Stimulated activated CD4-positive, alpha-beta T cell treated with anti-CD3 and anti-CD28 coated beads, Interleukin-1b, Interleukin-23, amount 100 ng/mL, for 4 hours (primary cell): ENCODE results near the gene SMO.
"Not testable (repeated sequence)": the region's sequence is repeated elsewhere in the genome, so short reads cannot be mapped to it uniquely, and the experiment has no call there.

Experiments
- DNase-seq, 2 donors: peaks; one replicate each; pipeline ENCODE4 v3.0.0-alpha.2; 2020; ENCODE audit warnings: low read depth in 2 of 2

The SMO gene

DNA sequence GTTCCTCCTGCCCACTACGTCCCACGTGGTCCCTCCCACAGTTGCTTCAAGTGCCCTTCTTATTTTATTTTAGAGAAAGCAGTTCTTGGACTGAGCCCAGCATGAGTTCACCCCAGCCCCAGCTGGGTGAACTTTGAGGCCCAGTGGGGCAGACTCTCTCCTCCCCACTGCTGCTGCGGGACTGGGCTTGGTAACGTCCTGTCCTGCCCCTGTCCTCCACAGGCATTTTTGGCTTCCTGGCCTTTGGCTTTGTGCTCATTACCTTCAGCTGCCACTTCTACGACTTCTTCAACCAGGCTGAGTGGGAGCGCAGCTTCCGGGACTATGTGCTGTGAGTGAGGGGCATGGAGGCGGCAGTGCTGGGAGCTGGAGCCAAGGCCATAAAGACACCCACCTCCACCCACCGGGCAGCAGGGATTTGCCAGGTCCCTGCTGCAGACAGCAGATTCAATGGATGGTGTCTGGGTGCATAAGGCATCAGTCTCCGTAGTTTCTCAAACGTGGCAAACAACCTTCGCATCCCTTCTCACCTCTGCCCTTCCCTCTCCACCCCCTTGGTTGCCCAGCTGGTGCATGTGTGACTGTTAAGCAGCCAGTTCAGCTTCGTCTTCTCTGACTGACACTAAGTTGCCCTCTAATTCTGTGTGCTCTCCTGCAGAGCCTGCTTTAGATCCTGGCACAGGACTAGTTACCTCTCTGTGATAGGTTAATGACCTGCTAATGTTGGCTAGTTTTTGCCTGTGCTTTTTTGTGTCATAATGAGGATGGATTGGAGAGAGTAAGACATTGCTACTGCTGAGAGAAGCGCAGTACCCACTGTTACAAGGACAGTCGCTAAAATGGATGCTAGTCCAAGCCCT is 20.9 kb downstream of the SMO start:
- no peak for DNase-seq

DNA sequence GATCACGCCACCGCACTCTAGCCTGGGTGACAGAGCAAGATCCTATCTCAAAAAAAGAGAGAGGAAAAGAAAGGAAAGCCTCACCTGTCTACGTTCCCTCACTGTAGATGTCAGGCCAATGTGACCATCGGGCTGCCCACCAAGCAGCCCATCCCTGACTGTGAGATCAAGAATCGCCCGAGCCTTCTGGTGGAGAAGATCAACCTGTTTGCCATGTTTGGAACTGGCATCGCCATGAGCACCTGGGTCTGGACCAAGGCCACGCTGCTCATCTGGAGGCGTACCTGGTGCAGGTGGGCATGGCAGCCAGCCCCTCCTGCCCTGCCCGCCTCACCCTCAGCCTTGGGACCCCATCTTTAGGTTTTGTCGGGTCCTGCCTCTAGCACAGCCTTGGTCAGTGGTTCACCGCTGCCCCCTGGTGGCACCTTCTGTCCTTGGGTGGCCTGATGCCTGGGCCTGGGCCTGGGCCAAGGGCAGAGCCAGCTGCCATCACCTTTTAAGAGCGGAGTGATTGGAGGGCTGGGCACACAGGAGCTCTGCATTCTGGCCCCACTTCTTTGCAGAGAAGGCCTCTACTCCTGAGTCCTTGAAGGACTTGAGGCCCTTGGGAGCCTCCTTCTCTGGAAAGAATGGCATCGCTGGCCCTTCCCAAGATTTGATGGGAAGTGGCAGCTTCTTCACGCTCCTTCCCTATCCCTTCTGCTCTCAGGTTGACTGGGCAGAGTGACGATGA is 22.0 kb downstream of the SMO start:
- peak; percentile 45 to 69 for DNase-seq

- DNase-seq: no peak
Observed at GRCh38 chr7:129210989-129211312, 22.5 kb downstream of the SMO start.

DNA sequence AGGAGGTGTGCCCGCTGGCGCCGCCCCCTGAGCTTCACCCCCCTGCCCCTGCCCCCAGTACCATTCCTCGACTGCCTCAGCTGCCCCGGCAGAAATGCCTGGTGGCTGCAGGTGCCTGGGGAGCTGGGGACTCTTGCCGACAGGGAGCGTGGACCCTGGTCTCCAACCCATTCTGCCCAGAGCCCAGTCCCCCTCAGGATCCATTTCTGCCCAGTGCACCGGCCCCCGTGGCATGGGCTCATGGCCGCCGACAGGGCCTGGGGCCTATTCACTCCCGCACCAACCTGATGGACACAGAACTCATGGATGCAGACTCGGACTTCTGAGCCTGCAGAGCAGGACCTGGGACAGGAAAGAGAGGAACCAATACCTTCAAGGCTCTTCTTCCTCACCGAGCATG is 23.7 kb downstream of the SMO start:
- DNase-seq: no peak

- no peak for DNase-seq
Observed at GRCh38 chr7:129212596-129212995, 24.2 kb downstream of the SMO start.

DNA sequence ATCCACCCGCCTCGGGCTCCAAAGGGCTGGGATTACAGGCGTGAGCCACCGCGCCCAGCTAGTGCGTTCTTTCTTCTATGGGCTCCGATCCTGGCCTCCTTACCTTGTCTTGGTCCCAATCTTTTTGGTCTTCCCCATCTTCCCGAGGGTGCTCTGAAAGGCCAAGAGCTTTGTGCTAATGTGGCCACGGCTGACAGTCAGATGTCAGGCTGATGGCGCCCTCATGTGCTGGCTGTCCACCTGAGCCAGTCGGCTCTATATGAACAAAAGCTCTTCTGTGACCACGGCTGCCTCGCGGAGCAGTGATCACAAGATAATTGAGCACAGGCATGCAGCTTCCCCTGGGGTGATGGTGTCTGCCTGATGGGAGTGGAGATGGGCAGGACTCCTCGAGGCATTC is 25.4 kb downstream of the SMO start:
- no peak for DNase-seq

GRCh38 chr7:129215691-129216090 is 27.3 kb downstream of the SMO start:
- not testable (repeated sequence) for DNase-seq

DNA sequence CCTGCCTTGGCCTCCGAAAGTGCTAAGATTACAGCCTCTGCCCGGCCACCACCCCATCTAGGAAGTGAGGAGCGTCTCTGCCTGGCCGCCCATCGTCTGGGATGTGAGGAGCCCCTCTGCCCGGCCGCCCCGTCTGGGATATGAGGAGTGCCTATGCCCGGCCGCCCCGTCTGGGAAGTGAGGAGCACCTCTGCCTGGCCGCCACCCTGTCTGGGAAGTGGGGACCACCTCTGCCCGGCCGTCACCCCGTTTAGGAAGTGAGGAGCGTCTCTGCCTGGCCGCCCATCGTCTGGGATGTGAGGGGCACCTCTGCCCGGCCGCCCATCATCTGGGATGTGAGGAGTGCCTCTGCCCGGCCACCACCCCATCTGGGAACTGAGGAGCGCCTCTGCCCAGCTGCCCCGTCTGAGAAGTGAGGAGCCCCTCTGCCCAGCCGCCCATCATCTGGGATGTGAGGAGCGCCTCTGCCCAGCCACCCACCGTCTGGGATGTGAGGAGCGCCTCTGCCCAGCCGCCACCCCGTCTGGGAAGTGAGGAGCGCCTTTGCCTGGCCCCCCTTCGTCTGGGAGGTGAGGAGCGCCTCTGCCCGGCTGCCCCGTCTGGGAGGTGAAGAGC is 27.8 kb downstream of the SMO start:
- DNase-seq: not testable (repeated sequence)

DNA sequence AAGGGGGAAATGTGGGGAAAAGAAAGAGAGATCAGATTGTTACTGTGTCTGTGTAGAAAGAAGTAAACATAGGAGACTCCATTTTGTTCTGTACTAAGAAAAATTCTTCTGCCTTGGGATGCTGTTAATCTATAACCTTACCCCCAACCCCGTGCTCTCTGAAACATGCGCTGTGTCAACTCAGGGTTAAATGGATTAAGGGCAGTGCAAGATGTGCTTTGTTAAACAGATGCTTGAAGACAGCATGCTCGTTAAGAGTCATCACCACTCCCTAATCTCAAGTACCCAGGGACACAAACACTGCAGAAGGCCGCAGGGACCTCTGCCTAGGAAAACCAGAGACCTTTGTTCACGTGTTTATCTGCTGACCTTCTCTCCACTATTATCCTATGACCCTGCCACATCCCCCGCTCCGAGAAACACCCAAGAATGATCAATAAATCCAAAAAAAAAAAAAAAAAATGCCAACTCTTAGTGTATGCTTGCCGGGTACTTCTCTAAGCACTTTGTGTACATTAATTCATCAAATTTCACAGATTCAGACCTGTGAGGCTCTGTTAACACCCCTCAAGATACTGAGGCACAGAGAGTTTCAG is 28.5 kb downstream of the SMO start:
- not testable (repeated sequence) for DNase-seq

DNA sequence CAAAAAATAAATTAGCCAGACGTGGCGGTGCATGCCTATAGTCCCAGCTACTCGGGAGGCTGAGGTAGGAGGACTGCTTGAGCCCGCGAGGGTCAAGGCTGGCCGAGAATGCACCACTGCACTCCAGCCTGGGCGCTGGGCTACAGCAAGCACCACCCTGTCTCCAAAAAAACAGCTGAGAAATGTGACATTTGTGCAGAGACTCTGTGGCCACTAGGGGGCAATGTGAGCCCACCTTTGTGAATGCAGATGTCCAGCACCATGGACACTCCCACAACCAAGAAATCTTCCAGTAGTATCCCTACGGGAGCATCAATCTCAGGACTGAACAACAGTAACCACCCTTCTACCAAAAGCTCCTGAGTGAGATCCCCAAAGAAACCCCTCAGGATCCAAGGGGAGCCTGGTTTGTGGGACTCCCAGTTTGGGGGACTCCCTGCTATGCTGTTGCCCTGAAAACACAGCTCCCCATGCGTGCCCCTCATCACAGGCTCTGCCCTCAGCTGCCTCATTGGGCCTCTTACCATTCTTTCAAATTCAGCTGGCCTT is 30.2 kb downstream of the SMO start:
- DNase-seq: peak; percentile 65 to 72

DNA sequence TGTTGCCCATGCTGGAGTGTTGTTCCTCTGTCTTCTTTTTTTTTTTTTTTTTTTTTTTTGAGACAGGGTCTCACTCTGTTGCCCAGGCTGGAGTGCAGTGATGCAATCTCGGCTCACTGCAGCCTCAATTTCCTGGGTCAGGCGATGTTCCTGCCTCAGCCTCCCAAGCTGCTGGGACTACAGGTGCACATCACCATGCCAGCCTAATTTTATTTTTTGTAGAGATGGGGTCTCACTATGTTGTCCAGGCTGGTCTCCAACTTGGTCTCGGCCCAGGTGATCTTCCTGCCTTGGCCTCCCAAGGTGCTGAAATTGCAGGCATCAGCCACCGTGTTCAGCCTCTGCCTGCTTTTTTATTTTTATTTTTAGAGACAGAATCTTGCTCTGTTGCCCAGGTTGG is 30.7 kb downstream of the SMO start:
- DNase-seq: not testable (repeated sequence)

GRCh38 chr7:129222064-129222463 is 33.6 kb downstream of the SMO start:
- no peak for DNase-seq

- peak; percentile 97 to 98 for DNase-seq
Observed at GRCh38 chr7:129224251-129225205, 36.1 kb downstream of the SMO start, which contains the start of gene AHCYL2. TSS of gene AHCYL2 (plus strand) at chr7:129225030.

DNA sequence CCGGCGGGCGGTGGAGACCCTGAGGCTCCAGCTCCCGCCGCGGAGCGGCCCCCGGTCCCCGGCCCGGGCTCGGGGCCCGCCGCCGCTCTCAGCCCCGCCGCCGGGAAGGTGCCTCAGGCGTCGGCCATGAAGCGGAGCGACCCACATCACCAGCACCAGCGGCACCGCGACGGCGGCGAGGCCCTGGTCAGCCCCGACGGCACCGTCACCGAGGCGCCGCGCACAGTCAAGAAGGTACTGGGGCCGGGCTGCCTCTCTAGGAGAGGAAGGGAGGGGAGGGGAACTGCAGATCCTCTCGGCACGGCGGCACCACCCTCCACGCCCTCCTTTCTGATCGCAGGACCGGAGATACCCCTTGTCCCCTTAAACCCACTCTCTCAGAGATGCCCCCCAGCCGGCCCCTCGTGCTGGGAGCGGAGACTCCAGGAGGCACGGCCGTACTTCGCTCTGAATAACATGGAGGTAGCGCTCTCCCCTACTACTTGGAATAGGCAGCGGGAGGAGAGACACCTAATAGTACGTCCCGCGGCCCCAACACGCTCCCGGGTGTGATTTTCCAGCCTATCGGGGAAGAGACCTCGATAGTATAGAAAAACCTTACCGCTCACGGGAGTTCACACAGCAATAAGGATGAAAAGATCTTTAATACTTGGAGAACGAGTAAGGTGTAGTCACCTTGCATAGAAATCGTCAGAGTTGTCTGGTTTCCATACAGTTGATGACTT is 36.9 kb downstream of the SMO start:
- peak; percentile 22 to 48 for DNase-seq

DNA sequence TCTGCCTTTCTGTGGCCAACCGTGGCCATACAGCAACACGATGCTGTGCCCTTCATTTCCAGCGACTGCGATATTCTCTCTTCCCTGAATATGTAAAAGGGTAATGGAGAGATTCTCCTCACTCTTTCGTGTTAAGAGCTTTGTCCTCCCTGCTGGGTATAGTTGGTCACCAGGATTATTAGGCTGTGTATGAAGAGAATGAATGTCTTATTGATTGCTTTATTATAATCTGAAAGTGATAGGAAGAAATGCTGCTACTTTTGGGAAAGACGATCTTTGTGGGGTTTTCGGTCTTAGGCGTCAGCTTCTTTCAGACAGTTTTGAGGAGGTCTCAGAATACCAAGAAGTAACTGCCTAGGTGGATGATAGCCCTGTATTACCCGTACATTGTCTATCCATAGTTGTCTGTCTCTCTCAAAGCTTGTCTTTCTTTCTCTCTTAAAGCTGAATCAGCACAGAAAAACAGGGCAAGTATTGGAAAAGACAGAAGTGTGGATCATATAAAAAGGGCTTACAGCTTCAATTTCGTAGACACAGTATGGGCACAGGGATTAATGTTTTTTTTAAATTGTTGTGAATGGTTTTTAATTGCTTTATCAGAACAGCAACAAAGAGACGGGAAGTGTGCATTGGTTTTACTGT is 37.6 kb downstream of the SMO start:
- DNase-seq: no peak

GRCh38 chr7:129227646-129228578 is 39.5 kb downstream of the SMO start:
- DNase-seq: no peak

- no peak for DNase-seq
Observed at GRCh38 chr7:129228633-129229032, 40.2 kb downstream of the SMO start.

DNA sequence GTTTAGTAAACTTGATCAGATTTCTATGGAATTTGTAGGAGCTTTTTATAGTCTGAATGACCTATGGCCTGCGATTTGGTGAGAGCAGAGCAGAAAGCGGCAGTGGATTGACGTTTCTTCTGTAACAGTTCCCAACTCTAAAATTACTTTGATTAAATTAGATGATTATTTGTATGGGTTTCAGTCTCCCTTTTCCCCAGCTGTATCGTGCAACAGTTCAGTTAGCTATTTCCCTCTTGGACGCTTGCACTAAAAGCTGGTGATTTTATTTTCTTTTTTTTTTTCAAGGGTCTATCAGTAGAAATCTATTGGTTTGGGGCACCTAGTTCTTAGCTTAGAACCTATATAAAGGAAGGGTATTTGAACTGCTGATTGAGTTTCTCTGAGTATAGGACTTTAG is 43.2 kb downstream of the SMO start:
- no peak for DNase-seq

DNA sequence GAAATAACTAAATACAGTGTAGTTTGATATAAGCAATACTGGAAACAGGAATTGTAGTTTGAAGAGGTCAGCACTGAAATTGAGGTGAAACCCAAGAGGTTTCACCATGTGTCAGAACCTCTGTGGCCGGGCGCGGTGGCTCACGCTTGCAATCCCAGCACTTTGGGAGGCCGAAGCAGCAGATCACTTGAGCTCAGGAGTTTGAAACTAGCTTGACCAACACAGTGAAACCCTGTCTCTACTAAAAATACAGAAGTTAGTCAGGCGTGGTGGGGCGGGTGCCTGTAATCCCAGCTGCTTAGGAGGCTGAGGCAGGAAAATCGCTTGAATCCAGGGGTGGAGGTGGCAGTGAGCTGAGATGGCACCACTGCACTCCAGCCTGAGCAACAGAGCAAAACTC is 50.1 kb downstream of the SMO start:
- no peak for DNase-seq
